ENCODE data around the gene PSME3IP1. TPM values are rescaled to one million over a fixed set of nuclear protein-coding genes. Genes with fewer than 3 reads are reported as not detected.

The PSME3IP1 gene
- total and polyA plus RNA-seq, 9 donors = 38.0 to 147 (median 59.3) TPM

DNA sequence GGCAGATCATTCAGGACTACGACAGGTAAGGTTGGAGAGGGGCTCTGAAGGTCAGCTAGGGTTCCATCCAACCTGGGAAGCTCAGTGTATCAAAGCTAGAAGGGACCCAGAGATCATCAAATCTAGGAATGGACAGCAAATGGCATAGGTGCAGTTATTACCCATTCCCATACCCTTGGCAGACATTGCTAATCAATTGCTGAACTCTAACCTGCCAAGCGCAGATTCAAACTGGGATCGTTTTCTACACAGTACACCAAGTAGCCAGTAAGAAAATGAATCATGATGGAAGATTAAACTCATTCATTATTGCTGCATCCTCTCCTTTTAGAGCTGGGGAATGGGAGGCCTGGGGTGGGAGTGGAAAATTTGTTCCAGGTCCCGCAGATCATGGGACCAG is 59.9 kb downstream of the PSME3IP1 start:
- Histone ChIP-seq H3K4me1 (ENCODE audit: insufficient read depth) (no peaks in the 10 kb centered on the region), H3K27ac (no peak overlapping the region), H3K27me3 (no peaks in the 10 kb centered on the region), H3K4me3 (no peak overlapping the region), H3K9me3 (no peaks in the 10 kb centered on the region), H3K36me3 (no peaks in the 10 kb centered on the region)
- 96 to 98% (median 97%) methylated on average over 4 of the region's 4 CpGs for WGBS, 3 donors
- intact Hi-C loops (cut with DNase I) = no loop called here
- TF ChIP-seq EP300 (IDR thresholded peaks at IDR 0.05) (no peak), POLR2A (IDR thresholded peaks at IDR 0.05) (no peak)
- TF ChIP-seq, protein P1, sequence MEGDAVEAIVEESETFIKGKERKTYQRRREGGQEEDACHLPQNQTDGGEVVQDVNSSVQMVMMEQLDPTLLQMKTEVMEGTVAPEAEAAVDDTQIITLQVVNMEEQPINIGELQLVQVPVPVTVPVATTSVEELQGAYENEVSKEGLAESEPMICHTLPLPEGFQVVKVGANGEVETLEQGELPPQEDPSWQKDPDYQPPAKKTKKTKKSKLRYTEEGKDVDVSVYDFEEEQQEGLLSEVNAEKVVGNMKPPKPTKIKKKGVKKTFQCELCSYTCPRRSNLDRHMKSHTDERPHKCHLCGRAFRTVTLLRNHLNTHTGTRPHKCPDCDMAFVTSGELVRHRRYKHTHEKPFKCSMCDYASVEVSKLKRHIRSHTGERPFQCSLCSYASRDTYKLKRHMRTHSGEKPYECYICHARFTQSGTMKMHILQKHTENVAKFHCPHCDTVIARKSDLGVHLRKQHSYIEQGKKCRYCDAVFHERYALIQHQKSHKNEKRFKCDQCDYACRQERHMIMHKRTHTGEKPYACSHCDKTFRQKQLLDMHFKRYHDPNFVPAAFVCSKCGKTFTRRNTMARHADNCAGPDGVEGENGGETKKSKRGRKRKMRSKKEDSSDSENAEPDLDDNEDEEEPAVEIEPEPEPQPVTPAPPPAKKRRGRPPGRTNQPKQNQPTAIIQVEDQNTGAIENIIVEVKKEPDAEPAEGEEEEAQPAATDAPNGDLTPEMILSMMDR (IDR thresholded peaks at IDR 0.05) = no peak
- no peak for DNase-seq

DNA sequence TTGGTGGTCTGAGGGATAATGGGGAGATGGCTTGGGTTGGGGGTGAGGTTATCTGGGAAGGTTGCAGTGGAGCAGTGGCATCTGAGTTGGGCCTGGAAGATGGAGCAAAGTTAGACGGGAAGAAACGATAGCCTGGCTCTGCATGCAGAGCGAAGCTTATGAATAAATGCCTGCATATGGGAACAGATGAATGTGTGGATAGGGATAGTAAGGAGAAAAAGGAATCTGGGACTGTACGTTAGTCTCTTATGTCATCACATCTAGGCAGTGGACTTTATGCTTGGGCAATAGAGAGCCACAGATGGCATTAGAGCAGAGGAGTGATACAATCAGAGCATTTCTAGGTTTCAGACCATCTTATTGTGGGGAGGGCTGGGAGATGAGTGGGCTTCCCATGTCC is 60.5 kb downstream of the PSME3IP1 start:
- DNase-seq = no peak
- TF ChIP-seq, protein P1 (IDR thresholded peaks at IDR 0.05) = no peak
- TF ChIP-seq POLR2A (IDR thresholded peaks at IDR 0.05) (no peak), EP300 (IDR thresholded peaks at IDR 0.05) (no peak)
- H3K27ac ChIP-seq = no peak overlapping the region
- H3K4me3 ChIP-seq = no peak overlapping the region
- no peaks in the 10 kb centered on the region for H3K9me3 ChIP-seq
- no peaks in the 10 kb centered on the region for H3K4me1 ChIP-seq (ENCODE audit: insufficient read depth)
- intact Hi-C loops (cut with DNase I) = no loop called here
- H3K36me3 ChIP-seq = no peaks in the 10 kb centered on the region
- no peaks in the 10 kb centered on the region for H3K27me3 ChIP-seq
- WGBS, 3 donors = 95 to 99% (median 98%) methylated on average over 4 of the region's 4 CpGs

DNA sequence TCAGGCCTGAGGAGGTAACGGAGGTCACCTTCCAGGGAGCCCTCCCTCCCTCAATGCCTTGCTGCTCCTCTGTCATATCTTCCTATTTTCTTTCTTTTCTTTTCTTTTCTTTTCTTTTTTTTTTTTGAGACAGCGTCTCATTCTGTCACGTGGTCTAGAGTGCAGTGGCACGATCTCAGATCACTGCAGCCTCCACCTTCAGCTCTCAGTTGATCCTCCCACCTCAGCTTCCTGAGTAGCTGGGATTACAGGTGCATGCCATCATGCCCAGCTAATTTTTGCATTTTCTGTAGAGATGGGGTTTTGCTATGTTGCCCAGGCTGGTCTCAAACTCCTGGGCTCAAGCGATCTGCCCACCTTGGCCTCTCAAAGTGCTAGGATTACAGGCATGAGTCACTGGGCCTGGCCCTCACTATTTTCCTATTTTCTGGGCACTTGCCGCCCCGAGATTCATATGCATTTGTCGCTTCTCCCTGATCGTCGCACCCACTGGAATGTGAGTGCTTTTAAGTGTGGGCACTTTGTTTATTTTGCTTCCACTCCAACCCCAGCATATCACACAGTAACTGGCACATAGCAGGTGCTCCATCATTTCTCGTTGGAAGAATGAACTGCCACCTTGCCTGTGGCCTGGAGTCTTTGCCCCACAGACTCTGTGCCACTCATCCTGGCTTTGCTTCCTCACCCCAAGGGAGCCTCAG is 61.7 kb downstream of the PSME3IP1 start:
- TF ChIP-seq POLR2A (IDR thresholded peaks at IDR 0.05) (no peak), EP300 (IDR thresholded peaks at IDR 0.05) (no peak)
- TF ChIP-seq, protein P1 (IDR thresholded peaks at IDR 0.05) = no peak
- DNase-seq = no peak
- WGBS, 3 donors = 78 to 83% (median 79%) methylated on average over 11 of the region's 11 CpGs
- Histone ChIP-seq H3K27ac (no peak overlapping the region), H3K27me3 (no peaks in the 10 kb centered on the region), H3K4me3 (no peak overlapping the region), H3K36me3 (no peaks in the 10 kb centered on the region), H3K9me3 (no peaks in the 10 kb centered on the region), H3K4me1 (ENCODE audit: insufficient read depth) (no peaks in the 10 kb centered on the region)
- intact Hi-C loops (cut with DNase I) = no loop called here

DNA sequence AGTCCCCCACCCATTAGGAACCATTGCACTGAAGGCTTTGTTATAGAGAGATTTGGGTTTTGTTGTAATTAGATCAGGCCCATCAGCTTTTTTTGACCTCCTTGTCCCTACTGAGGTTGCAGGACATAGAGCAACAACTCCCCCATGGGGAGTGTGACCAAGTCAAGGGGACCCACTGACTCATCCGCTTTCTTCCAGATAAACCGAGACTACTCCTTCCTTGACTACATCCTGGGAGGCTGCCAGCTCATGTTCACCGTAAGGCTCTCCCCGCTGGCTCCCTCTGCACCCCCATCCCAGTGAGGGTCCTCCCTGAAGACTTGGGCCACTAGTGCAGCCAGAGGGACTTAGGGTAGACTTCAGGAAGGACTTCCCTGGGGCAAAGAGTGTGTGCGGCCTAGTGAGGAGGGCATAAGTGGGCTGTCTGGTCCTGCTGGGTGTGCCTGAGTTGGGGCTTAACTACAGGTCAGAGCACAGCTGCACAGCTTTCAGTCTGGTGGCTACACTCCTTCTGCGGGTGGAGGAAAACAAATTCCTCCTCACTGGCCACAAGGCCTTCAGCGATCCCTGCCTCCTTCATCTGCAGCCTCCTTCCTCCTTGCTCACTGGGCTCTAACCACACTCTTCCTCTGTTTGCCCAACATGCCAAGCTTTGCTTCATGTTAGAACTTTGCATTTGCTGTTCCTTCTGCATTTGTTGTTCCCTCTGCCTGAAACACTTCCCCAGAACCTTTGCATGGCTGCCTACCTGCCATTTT is 62.4 kb downstream of the PSME3IP1 start:
- WGBS, 3 donors = 73 to 81% (median 74%) methylated on average over 7 of the region's 7 CpGs
- Histone ChIP-seq H3K9me3 (no peaks in the 10 kb centered on the region), H3K4me1 (ENCODE audit: insufficient read depth) (no peaks in the 10 kb centered on the region), H3K36me3 (no peaks in the 10 kb centered on the region), H3K4me3 (no peak overlapping the region), H3K27ac (no peak overlapping the region), H3K27me3 (no peaks in the 10 kb centered on the region)
- TF ChIP-seq EP300 (IDR thresholded peaks at IDR 0.05) = no peak
- TF ChIP-seq POLR2A (IDR thresholded peaks at IDR 0.05) = no peak
- TF ChIP-seq, protein P1 (IDR thresholded peaks at IDR 0.05) = no peak
- intact Hi-C loops (cut with DNase I) = no loop called here
- DNase-seq = no peak
